CD4-positive, alpha-beta T cell treated with Interleukin-17A for 4 hours (primary cell): ENCODE data around the gene UVRAG.

Experiments
- DNase-seq: peaks from one replicate; pipeline ENCODE4 v3.0.0-alpha.2; 2020; ENCODE audit warnings: mixed read lengths

The UVRAG gene

GRCh38 chr11:76181371-76181770 lies 366.4 kb downstream of the UVRAG start:
- no peak for DNase-seq

GRCh38 chr11:76184551-76184993 lies 369.6 kb downstream of the UVRAG start:
- no peak for DNase-seq

- DNase-seq = no peak
Observed at GRCh38 chr11:76185511-76185910, 370.5 kb downstream of the UVRAG start.

DNA sequence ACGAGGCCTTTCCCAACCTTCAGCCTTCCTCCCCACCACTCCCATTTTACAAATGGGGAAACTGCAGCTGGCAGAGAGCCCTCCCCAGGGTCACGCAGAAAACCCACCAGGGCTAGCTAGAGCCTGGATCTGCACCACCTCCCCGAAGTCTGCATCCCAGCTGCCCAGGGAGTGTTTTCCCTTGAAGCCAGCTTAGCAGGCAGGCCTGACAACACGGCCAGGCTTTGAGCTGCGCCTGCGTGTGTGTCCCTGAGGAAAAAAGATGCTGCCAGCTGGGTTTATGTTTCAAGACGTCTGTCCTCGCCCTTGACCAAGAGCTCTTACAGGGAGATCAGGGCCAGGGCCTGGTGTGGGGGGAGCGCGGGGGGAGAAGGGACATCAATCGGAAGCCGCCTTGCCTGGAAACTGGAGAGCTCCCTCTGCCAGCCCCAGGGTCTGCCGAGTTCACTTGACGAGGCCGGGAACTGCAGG lies 371.0 kb downstream of the UVRAG start:
- no peak for DNase-seq

DNA sequence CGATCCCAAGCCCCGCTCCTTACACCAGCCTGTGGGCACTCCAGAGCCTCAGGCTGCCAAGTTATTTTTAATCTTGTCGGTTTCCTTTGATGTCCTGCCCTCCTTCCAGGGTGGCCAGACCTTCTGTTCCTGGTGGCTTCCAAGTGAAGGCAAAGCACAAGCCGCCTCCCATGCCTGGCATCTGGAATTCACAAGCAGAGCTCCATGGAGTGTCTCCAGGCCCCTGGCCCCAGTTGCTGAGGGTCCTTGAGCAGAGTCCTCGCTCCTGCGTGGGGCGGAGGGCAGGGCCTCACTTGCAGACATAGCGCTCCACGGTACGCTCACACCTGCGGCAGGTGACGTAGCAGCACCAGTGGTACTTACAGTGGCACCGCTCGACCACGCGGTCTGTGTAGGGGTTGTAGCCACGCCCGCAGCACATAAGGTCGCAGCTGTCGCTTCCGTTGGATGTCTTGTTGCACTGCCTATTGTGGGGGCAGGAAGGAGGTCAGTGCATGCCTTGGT lies 371.8 kb downstream of the UVRAG start:
- no peak for DNase-seq

- no peak for DNase-seq
Observed at GRCh38 chr11:76188873-76189272, 373.9 kb downstream of the UVRAG start.

DNA sequence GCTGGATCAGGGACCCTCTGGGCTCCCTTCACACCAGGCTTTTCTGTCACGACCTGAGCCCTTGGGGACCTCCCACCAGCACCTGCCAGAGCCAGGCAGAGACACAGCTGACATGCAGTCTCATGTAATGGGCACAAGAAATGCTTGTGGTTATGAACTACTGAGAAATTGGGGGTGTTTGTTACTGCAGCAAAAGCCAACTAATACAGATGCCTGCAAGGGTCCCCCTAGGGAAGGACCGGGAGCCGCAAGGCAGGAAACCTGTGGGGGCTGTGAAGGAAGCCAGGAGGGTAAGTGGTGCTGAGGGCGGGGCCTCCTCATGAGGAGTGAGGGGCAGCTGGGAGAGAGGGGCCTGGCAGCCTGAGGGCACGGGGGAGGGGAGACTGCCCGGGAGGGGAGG lies 374.7 kb downstream of the UVRAG start:
- no peak for DNase-seq

- DNase-seq = no peak
Observed at GRCh38 chr11:76190376-76190775, 375.4 kb downstream of the UVRAG start.
